Measurements from ENCODE around the gene GTSE1. TPM values are rescaled to one million over a fixed set of nuclear protein-coding genes. Genes with fewer than 3 reads are reported as not detected.

GTSE1 gene
- total RNA-seq, 3 donors from 2014 or later: 0.29 to 0.48 TPM; not detected in 1

GRCh38 chr22:46315976-46316375 is 19.3 kb downstream of the GTSE1 start:
- no peak for TF ChIP-seq CTCF (IDR thresholded peaks at IDR 0.05)
- no peak for TF ChIP-seq POLR2AphosphoS5 (IDR thresholded peaks at IDR 0.05)
- TF ChIP-seq POLR2A (IDR thresholded peaks at IDR 0.05): no peak
- H3K27ac ChIP-seq: no peak overlapping the region
- no peak overlapping the region for H3K4me3 ChIP-seq
- intact Hi-C loops (cut with DNase I; ENCODE audit: low total_unique reads): no loop called here
- H3K9me3 ChIP-seq: no peaks in the 10 kb centered on the region
- no peaks in the 10 kb centered on the region for H3K27me3 ChIP-seq
- no peaks in the 10 kb centered on the region for H3K4me1 ChIP-seq
- no peaks in the 10 kb centered on the region for H3K36me3 ChIP-seq
- no peak for DNase-seq (ENCODE audit: low spot score in 2 of 2)

- no peaks in the 10 kb centered on the region for H3K27me3 ChIP-seq
- no peaks in the 10 kb centered on the region for H3K4me1 ChIP-seq
- no peak for DNase-seq (ENCODE audit: low spot score in 2 of 2)
- H3K27ac ChIP-seq: no peak overlapping the region
- H3K9me3 ChIP-seq: no peaks in the 10 kb centered on the region
- H3K36me3 ChIP-seq: no peaks in the 10 kb centered on the region
- intact Hi-C loops (cut with DNase I; ENCODE audit: low total_unique reads): no loop called here
- no peak overlapping the region for H3K4me3 ChIP-seq
- TF ChIP-seq CTCF (IDR thresholded peaks at IDR 0.05): no peak
- TF ChIP-seq POLR2A (IDR thresholded peaks at IDR 0.05): no peak
- no peak for TF ChIP-seq POLR2AphosphoS5 (IDR thresholded peaks at IDR 0.05)
These were observed 21.0 kb downstream of the GTSE1 start for GRCh38 chr22:46317646-46318045.

GRCh38 chr22:46318576-46318975 is 21.9 kb downstream of the GTSE1 start:
- H3K27ac ChIP-seq: no peak overlapping the region
- H3K36me3 ChIP-seq: no peaks in the 10 kb centered on the region
- TF ChIP-seq CTCF (IDR thresholded peaks at IDR 0.05) (no peak), POLR2A (IDR thresholded peaks at IDR 0.05) (no peak), POLR2AphosphoS5 (IDR thresholded peaks at IDR 0.05) (no peak)
- H3K4me3 ChIP-seq: no peak overlapping the region
- no peaks in the 10 kb centered on the region for H3K4me1 ChIP-seq
- intact Hi-C loops (cut with DNase I; ENCODE audit: low total_unique reads): no loop called here
- no peaks in the 10 kb centered on the region for H3K9me3 ChIP-seq
- H3K27me3 ChIP-seq: no peaks in the 10 kb centered on the region
- no peak for DNase-seq (ENCODE audit: low spot score in 2 of 2)

- intact Hi-C loops (cut with DNase I; ENCODE audit: low total_unique reads): no loop called here
- no peaks in the 10 kb centered on the region for H3K4me1 ChIP-seq
- no peaks in the 10 kb centered on the region for H3K36me3 ChIP-seq
- no peak for DNase-seq (ENCODE audit: low spot score in 2 of 2)
- H3K27ac ChIP-seq: no peak overlapping the region
- H3K4me3 ChIP-seq: no peak overlapping the region
- no peaks in the 10 kb centered on the region for H3K27me3 ChIP-seq
- no peak for TF ChIP-seq POLR2A (IDR thresholded peaks at IDR 0.05)
- no peak for TF ChIP-seq CTCF (IDR thresholded peaks at IDR 0.05)
- no peak for TF ChIP-seq POLR2AphosphoS5 (IDR thresholded peaks at IDR 0.05)
- no peaks in the 10 kb centered on the region for H3K9me3 ChIP-seq
These were observed 22.6 kb downstream of the GTSE1 start for GRCh38 chr22:46319319-46319718.

- intact Hi-C loops (cut with DNase I; ENCODE audit: low total_unique reads): no loop called here
- Histone ChIP-seq H3K4me1 (no peaks in the 10 kb centered on the region), H3K27ac (no peak overlapping the region), H3K4me3 (no peak overlapping the region), H3K36me3 (no peaks in the 10 kb centered on the region), H3K27me3 (no peaks in the 10 kb centered on the region), H3K9me3 (no peaks in the 10 kb centered on the region)
- no peak for TF ChIP-seq POLR2A (IDR thresholded peaks at IDR 0.05)
- no peak for TF ChIP-seq CTCF (IDR thresholded peaks at IDR 0.05)
- no peak for TF ChIP-seq POLR2AphosphoS5 (IDR thresholded peaks at IDR 0.05)
- no peak for DNase-seq (ENCODE audit: low spot score in 2 of 2)
These were observed 23.6 kb downstream of the GTSE1 start for GRCh38 chr22:46320166-46320710.
